Measurements from ENCODE around the gene HNRNPD.

DNA sequence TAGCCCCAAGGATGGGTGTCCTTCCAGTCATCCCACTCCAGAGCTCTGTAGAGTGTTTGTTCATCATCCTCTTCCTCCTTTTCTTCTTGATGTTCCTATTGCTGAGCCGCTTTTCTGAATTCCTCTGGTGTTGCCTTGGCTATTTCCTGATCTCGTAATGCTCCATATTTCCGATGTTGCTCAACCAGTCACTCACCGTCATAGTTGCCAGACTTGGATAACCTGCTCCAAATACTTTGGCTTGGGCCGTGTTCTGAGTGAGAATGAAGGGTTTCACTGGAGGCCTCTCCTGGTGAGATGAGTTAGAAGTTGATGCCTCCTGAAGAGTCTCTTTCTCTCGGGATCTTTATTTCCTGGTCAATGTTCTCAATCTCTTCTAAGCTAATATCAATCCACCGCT is 27.8 kb upstream of the HNRNPD start:
- TF ChIP-seq ZNF70 (CRISPR knock-in tag; IDR thresholded peaks at IDR 0.05) = no peak
- TF ChIP-seq, protein P1, sequence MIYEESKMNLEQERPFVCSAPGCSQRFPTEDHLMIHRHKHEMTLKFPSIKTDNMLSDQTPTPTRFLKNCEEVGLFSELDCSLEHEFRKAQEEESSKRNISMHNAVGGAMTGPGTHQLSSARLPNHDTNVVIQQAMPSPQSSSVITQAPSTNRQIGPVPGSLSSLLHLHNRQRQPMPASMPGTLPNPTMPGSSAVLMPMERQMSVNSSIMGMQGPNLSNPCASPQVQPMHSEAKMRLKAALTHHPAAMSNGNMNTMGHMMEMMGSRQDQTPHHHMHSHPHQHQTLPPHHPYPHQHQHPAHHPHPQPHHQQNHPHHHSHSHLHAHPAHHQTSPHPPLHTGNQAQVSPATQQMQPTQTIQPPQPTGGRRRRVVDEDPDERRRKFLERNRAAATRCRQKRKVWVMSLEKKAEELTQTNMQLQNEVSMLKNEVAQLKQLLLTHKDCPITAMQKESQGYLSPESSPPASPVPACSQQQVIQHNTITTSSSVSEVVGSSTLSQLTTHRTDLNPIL (CRISPR knock-in tag; IDR thresholded peaks at IDR 0.05; ENCODE audit: low read depth) = no peak
- TF ChIP-seq ZFP30 (CRISPR knock-in tag; IDR thresholded peaks at IDR 0.05) = no peak
- TF ChIP-seq OSR1 (CRISPR knock-in tag; IDR thresholded peaks at IDR 0.05) = no peak
- TF ChIP-seq, protein P2, sequence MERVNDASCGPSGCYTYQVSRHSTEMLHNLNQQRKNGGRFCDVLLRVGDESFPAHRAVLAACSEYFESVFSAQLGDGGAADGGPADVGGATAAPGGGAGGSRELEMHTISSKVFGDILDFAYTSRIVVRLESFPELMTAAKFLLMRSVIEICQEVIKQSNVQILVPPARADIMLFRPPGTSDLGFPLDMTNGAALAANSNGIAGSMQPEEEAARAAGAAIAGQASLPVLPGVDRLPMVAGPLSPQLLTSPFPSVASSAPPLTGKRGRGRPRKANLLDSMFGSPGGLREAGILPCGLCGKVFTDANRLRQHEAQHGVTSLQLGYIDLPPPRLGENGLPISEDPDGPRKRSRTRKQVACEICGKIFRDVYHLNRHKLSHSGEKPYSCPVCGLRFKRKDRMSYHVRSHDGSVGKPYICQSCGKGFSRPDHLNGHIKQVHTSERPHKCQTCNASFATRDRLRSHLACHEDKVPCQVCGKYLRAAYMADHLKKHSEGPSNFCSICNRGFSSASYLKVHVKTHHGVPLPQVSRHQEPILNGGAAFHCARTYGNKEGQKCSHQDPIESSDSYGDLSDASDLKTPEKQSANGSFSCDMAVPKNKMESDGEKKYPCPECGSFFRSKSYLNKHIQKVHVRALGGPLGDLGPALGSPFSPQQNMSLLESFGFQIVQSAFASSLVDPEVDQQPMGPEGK (CRISPR knock-in tag; IDR thresholded peaks at IDR 0.05; ENCODE audit: borderline replicate concordance) = no peak
- no peak for TF ChIP-seq ARNTL (CRISPR knock-in tag; IDR thresholded peaks at IDR 0.05; ENCODE audit: borderline replicate concordance, low read depth)
- no peak for TF ChIP-seq CSDC2 (CRISPR knock-in tag; IDR thresholded peaks at IDR 0.05)

Measured in SK-N-SH treated with all-trans-retinoic acid at 6 μM for 48 hours (cell line).